Measurements from ENCODE around the gene COL6A6.
A peak's percentile ranks its signal among the peaks of the same experiment; 100 is the strongest.
"Not testable (repeated sequence)": the region's sequence is repeated elsewhere in the genome, so short reads cannot be mapped to it uniquely, and the experiment has no call there.

Gene COL6A6

GRCh38 chr3:130529486-130530215 lies 12.7 kb downstream of the COL6A6 start:
- H3K4me3 ChIP-seq (ENCODE audit: low read depth, low read length), result no peak overlapping the region
- TF ChIP-seq, protein P1, sequence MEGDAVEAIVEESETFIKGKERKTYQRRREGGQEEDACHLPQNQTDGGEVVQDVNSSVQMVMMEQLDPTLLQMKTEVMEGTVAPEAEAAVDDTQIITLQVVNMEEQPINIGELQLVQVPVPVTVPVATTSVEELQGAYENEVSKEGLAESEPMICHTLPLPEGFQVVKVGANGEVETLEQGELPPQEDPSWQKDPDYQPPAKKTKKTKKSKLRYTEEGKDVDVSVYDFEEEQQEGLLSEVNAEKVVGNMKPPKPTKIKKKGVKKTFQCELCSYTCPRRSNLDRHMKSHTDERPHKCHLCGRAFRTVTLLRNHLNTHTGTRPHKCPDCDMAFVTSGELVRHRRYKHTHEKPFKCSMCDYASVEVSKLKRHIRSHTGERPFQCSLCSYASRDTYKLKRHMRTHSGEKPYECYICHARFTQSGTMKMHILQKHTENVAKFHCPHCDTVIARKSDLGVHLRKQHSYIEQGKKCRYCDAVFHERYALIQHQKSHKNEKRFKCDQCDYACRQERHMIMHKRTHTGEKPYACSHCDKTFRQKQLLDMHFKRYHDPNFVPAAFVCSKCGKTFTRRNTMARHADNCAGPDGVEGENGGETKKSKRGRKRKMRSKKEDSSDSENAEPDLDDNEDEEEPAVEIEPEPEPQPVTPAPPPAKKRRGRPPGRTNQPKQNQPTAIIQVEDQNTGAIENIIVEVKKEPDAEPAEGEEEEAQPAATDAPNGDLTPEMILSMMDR (IDR thresholded peaks at IDR 0.05; ENCODE audit: insufficient read depth, low read depth, low read length, missing control alignments), result no peak
- DNase-seq (ENCODE audit: low read depth), result peak; percentile 6

DNA sequence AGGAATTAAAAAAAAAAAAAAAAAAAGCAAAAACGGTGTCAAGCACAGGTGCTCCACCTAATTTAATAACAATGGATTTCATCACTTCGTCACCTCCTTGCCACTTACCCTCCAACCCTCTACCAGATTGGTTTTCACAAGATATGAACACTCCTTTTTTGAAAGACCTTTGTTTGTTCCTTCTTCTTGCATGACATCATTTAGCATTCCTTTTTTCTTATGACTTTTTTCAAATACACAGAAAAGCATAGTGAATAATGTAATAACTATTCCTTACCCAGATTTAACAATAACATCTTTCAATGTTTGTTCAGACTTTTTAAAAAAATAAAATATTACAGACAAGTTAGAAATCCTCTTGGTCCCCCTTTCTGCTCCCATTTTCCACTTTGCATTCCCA lies 16.3 kb downstream of the COL6A6 start:
- TF ChIP-seq, protein P1 (IDR thresholded peaks at IDR 0.05; ENCODE audit: insufficient read depth, low read depth, low read length, missing control alignments), result no peak
- no peak for DNase-seq (ENCODE audit: low read depth)
- H3K4me3 ChIP-seq (ENCODE audit: low read depth, low read length), result no peak overlapping the region

DNA sequence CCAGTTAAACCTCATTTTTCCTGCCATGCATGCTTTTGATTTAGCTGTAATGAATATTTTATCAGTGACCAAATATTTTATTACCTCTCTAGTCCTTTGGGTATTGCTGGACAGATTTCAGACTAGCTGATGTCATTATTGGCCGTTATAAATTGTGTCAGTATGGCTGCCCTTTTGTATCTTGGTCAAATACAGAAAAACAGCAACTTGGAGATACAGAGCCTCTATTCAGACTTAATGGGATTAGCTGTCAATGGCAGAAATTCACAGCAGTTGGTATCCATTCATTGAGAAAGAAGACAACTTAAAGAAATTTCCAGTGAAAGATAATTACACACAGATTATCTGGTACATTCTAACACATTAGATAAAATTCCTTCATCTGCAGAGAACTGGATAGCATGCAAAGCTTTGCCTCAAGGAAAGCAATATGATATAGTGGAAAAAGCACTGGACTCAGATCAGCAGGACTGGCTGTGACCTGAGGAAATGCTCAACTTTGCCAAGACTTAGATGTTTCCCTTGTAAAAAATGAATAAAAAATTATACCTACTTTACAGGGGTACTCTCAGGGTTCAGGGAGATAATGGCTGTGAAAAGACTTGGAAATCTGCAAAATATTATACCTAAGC lies 20.8 kb downstream of the COL6A6 start:
- TF ChIP-seq, protein P1 (IDR thresholded peaks at IDR 0.05; ENCODE audit: insufficient read depth, low read depth, low read length, missing control alignments), result no peak
- H3K4me3 ChIP-seq (ENCODE audit: low read depth, low read length), result no peak overlapping the region
- DNase-seq (ENCODE audit: low read depth), result no peak

DNA sequence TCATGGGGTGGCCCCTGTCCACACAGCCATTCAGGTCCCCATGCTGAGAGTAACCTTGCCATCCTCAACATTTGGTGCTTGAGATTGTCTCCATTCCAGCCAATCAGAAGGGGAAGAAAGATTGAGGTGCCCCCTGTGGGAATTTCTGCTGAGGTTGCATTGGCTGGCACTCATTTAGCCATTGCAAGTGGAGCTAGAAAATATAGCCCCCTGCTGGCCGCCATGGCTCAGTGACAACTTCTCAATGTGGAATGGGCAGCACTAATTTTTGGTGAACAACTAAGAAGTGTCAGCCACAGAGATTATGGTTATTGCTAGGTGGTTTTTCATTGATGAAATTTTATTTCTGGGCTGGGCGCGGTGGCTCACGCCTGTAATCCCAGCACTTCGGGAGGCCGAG lies 22.0 kb downstream of the COL6A6 start:
- H3K4me3 ChIP-seq (ENCODE audit: low read depth, low read length), result no peak overlapping the region
- peak; percentile 62 for DNase-seq (ENCODE audit: low read depth)
- TF ChIP-seq, protein P1 (IDR thresholded peaks at IDR 0.05; ENCODE audit: insufficient read depth, low read depth, low read length, missing control alignments), result peak; percentile 67

DNA sequence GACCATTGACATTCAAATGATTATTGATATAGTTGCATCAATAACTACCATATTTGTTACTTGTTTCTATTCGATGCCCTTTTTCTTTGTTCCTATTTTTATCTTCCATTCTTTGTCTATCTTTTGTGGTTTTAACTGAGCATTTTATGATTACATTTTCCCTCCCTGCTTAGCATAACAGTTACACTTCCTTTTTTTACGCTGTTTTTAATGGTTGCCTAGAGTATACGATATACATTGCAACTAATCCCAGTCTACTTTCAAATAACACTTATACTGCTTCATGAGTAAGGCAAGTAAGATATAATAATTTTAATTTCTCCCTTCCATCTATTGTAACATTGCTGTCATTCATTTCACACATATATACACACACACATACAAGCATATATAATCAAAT lies 26.3 kb downstream of the COL6A6 start:
- H3K4me3 ChIP-seq (ENCODE audit: low read depth, low read length), result no peak overlapping the region
- TF ChIP-seq, protein P1 (IDR thresholded peaks at IDR 0.05; ENCODE audit: insufficient read depth, low read depth, low read length, missing control alignments), result no peak
- DNase-seq (ENCODE audit: low read depth), result no peak

GRCh38 chr3:130546920-130547679 lies 30.1 kb downstream of the COL6A6 start:
- TF ChIP-seq, protein P1 (IDR thresholded peaks at IDR 0.05; ENCODE audit: insufficient read depth, low read depth, low read length, missing control alignments), result no peak
- no peak overlapping the region for H3K4me3 ChIP-seq (ENCODE audit: low read depth, low read length)
- DNase-seq (ENCODE audit: low read depth), result no peak

GRCh38 chr3:130547680-130548065 lies 30.7 kb downstream of the COL6A6 start:
- not testable (repeated sequence) for DNase-seq (ENCODE audit: low read depth); H3K4me3 ChIP-seq (ENCODE audit: low read depth, low read length)
